DND-41 (cell line): ENCODE measurements around the gene ZNF280A.

Source experiments
- EZH2 ChIP-seq: IDR thresholded peaks from 3 replicates; pipeline ENCODE4 v1.6.1; 2012; ENCODE audit warnings: borderline replicate concordance, low read depth, mild to moderate bottlenecking, moderate library complexity, low read length, inconsistent platforms; ENCODE audit not compliant: severe bottlenecking
- TF ChIP-seq, protein P1 (sequence below): IDR thresholded peaks from 2 replicates; pipeline ENCODE4 v1.5.1; 2012; ENCODE audit warnings: borderline replicate concordance, low read length, moderate library complexity, mild to moderate bottlenecking; ENCODE audit not compliant: poor library complexity, severe bottlenecking; ENCODE audit errors: extremely low read depth

DNA sequence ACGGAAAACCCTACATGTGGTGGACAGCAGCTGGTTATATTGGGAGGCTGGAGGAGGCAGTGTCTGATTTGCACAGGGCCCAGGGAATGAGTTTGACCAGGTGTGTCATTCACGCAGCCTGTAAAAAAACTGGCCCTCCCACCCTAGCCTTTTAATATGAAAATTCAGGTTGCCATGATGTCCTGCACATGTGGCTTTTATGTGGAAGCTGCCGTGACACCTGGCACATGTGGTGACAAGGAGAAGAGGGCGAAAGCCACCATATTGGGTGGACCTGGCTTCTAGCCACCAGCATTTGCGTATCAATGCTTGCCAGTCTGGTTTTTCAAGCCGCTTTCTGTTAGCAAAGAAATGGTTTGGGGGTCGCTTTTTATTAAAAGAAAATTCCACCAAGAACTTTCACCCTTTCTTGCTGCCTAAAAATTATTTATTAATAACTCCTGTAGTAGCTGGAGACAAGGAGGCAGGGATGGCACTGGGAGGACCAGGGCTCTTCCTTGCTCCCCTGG lies 54.9 kb downstream of the ZNF280A start:
- TF ChIP-seq EZH2, result no peak
- TF ChIP-seq, protein P1, sequence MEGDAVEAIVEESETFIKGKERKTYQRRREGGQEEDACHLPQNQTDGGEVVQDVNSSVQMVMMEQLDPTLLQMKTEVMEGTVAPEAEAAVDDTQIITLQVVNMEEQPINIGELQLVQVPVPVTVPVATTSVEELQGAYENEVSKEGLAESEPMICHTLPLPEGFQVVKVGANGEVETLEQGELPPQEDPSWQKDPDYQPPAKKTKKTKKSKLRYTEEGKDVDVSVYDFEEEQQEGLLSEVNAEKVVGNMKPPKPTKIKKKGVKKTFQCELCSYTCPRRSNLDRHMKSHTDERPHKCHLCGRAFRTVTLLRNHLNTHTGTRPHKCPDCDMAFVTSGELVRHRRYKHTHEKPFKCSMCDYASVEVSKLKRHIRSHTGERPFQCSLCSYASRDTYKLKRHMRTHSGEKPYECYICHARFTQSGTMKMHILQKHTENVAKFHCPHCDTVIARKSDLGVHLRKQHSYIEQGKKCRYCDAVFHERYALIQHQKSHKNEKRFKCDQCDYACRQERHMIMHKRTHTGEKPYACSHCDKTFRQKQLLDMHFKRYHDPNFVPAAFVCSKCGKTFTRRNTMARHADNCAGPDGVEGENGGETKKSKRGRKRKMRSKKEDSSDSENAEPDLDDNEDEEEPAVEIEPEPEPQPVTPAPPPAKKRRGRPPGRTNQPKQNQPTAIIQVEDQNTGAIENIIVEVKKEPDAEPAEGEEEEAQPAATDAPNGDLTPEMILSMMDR, result no peak
